VCaP (cell line): ENCODE results near the gene SLC8A1.

Source experiments
- H3K27ac ChIP-seq: fragments of 450-650 bp; 2 replicates; pipeline ENCODE4 v1.5.1; 2017
- TF ChIP-seq, protein P1 (sequence below): fragments of 450-650 bp; conservative IDR thresholded peaks from 2 replicates; pipeline ENCODE4 v1.5.1; 2017; ENCODE audit warnings: mild to moderate bottlenecking, moderate library complexity

The SLC8A1 gene

DNA sequence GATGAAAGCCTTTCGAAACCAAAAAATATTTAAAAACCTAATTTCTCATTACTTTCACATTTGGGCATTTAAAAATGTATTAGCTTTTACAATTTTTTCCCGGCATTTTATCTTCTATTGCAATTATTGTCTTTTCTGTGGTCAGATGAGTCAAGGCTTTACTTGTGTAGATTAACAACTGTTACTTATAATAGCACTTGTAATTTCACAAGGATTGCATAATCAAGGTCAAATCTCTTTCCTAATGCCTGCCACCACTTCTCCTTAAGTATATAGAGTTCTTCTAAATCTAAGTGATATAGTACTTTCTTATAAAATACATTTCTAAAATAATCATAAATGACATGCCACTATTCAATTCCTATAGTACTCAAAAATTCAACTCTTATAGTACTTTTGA lies 67.2 kb downstream of the SLC8A1 start:
- no peak overlapping the region for H3K27ac ChIP-seq
- TF ChIP-seq, protein P1, sequence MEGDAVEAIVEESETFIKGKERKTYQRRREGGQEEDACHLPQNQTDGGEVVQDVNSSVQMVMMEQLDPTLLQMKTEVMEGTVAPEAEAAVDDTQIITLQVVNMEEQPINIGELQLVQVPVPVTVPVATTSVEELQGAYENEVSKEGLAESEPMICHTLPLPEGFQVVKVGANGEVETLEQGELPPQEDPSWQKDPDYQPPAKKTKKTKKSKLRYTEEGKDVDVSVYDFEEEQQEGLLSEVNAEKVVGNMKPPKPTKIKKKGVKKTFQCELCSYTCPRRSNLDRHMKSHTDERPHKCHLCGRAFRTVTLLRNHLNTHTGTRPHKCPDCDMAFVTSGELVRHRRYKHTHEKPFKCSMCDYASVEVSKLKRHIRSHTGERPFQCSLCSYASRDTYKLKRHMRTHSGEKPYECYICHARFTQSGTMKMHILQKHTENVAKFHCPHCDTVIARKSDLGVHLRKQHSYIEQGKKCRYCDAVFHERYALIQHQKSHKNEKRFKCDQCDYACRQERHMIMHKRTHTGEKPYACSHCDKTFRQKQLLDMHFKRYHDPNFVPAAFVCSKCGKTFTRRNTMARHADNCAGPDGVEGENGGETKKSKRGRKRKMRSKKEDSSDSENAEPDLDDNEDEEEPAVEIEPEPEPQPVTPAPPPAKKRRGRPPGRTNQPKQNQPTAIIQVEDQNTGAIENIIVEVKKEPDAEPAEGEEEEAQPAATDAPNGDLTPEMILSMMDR, result no peak

DNA sequence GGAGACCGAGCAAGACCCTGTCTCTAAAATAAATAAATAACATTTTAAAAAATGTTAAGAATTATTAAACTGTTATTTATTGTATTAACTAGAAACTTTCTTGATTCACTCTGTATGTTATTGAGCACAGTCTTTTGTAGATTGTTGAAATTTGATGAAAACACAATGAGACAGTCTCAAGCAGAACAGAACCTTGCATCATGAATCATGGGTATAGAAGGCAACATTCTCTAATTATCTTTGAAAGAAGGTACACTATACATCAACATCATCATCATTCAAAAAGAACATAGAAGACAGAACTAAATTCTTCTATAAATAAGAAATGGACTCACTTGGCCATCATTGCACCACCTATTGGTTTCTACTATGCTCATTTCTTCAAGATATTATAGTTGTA lies 67.7 kb downstream of the SLC8A1 start:
- H3K27ac ChIP-seq, result no peak overlapping the region
- TF ChIP-seq, protein P1, result no peak

DNA sequence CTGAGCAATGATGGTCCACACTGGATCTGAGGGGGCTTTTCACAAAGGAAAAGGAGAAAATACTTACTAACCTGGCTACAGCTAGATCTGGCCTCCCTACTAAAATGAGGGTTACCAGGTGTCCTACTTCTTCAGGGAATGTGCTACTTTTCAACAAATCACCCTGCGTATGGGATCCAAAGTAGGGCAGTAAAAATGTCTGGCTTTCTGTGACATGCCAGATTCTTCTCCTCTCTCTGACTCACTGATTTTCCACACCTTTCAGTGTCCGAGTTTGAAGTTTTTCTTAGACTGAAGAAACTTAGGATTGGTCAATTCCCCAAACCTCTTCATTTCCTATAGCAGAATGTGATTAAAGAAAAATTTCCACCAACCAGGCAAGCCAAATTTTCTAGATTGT lies 71.2 kb downstream of the SLC8A1 start:
- no peak overlapping the region for H3K27ac ChIP-seq
- TF ChIP-seq, protein P1, result no peak

DNA sequence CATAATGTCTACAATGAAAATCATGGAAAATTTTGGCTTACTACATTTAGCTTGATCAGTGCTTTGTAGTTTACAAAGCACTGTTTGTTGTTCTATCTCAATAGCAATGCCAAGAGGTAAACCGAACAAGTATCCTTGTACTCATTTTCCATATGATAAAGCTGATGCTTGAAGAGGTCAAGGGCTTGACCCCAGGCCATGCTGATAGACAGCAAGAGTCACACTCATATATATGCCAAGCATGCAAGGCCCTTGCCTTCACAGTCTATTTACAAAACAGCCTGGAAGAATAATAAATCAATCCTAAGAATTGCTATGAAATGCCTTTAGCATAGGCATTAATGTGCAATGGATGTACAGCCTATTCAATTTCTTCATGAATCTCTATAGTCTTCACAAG lies 71.8 kb downstream of the SLC8A1 start:
- TF ChIP-seq, protein P1, result no peak
- no peak overlapping the region for H3K27ac ChIP-seq

DNA sequence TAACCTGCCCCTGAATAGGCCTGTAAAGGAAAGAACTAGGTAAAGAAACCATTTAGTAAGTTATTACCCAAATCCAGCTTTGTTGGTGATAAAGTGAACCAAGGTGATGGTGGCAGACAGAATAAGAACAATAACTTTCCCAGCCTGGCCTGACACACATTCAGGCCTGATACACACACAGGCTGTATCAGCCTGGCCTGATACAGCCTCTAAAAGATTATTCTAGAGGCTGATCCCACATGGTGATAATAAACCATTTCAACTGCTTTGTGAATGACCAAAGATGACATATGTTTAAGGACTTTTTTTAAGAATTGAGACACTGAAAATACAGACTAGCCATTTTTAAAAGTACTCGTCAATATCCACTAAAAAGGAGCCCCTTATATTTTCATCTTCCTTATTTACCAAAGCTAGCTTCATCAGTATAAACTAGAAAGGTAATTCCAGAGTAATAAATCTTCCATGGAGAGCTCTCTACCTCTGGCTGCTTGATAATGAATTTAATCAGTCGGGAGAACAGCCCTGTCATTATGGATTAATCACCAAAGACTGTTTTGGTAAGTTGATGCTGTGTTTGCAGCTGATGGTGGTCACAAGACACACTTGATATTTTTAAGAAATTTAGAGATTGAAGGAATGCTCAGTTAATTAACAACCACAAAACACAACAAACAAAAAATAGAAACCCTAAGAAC lies 77.2 kb downstream of the SLC8A1 start:
- no peak overlapping the region for H3K27ac ChIP-seq
- TF ChIP-seq, protein P1, result no peak

DNA sequence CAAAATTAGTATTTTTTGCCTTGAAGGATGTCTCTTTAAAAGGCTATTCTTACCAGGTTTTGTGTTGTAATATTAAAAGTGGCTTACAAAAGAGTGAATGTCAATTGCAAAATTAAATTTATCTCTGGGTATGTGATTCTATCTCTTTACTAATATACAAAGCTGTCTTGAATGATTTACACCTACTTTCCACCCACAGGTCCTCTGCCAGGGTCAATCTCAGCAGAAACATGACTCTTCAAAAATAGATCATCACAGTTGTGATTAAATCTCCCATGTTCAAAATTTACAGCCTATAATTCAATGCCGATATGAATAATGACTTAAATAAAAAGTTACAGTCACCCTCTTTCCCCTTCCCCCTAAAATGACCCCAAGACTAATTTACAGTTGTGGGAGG lies 78.8 kb downstream of the SLC8A1 start:
- H3K27ac ChIP-seq, result no peak overlapping the region
- TF ChIP-seq, protein P1, result no peak

DNA sequence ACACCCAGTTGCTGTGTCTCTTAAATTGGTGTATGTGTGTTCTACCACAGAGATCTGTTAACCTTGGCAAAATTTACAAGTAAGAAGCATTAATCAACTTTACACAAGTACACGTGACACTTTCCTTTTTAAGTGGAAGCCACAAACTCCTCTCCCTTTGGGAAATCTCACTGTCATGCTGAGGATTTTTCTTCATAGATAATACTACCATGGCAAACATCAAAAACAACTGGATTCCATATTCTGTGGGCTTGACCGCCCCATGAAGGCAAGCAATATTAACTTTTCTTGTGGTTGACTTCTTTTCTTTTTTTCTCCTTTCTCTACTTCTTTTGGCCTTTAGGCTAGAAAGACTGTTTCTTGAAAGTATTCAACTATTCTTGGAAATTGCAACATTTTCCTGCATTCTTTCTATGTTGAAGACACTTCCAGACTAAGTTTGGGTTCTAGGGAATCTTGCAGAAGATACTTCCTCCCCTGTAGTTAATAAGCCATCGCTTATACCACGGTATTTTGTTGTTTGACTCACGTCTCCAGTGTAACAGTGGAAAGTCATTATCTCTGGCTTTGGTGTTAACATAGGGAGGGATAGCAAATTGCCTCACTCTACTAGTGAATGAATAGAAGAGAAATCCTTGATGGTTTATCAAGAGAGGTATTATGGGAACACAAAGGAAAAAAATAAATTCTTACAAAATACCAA lies 79.5 kb downstream of the SLC8A1 start:
- TF ChIP-seq, protein P1, result no peak
- H3K27ac ChIP-seq, result no peak overlapping the region
